ENCODE data around the gene SLC16A3.

The SLC16A3 gene

DNA sequence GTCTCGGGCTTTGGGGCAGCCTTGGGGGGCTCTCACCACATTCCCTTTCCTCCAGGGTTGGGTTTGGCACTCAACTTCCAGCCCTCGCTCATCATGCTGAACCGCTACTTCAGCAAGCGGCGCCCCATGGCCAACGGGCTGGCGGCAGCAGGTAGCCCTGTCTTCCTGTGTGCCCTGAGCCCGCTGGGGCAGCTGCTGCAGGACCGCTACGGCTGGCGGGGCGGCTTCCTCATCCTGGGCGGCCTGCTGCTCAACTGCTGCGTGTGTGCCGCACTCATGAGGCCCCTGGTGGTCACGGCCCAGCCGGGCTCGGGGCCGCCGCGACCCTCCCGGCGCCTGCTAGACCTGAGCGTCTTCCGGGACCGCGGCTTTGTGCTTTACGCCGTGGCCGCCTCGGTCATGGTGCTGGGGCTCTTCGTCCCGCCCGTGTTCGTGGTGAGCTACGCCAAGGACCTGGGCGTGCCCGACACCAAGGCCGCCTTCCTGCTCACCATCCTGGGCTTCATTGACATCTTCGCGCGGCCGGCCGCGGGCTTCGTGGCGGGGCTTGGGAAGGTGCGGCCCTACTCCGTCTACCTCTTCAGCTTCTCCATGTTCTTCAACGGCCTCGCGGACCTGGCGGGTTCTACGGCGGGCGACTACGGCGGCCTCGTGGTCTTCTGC lies 8.4 kb downstream of the SLC16A3 start:
- TF ChIP-seq ZFP30 (CRISPR knock-in tag; IDR thresholded peaks at IDR 0.05) (no peak), OSR1 (CRISPR knock-in tag; IDR thresholded peaks at IDR 0.05) (no peak), ISL1 (CRISPR knock-in tag; IDR thresholded peaks at IDR 0.05) (no peak), BACH2 (CRISPR knock-in tag; IDR thresholded peaks at IDR 0.05; ENCODE audit: borderline replicate concordance) (no peak), ARNTL (CRISPR knock-in tag; IDR thresholded peaks at IDR 0.05; ENCODE audit: borderline replicate concordance, low read depth) (no peak), CSDC2 (CRISPR knock-in tag; IDR thresholded peaks at IDR 0.05) (no peak), ZNF565 (CRISPR knock-in tag; conservative IDR thresholded peaks at IDR 0.05; ENCODE audit: low read depth) (no peak)
- TF ChIP-seq, protein P1, sequence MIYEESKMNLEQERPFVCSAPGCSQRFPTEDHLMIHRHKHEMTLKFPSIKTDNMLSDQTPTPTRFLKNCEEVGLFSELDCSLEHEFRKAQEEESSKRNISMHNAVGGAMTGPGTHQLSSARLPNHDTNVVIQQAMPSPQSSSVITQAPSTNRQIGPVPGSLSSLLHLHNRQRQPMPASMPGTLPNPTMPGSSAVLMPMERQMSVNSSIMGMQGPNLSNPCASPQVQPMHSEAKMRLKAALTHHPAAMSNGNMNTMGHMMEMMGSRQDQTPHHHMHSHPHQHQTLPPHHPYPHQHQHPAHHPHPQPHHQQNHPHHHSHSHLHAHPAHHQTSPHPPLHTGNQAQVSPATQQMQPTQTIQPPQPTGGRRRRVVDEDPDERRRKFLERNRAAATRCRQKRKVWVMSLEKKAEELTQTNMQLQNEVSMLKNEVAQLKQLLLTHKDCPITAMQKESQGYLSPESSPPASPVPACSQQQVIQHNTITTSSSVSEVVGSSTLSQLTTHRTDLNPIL (CRISPR knock-in tag; IDR thresholded peaks at IDR 0.05; ENCODE audit: low read depth), result no peak
- ATAC-seq, result no peak

DNA sequence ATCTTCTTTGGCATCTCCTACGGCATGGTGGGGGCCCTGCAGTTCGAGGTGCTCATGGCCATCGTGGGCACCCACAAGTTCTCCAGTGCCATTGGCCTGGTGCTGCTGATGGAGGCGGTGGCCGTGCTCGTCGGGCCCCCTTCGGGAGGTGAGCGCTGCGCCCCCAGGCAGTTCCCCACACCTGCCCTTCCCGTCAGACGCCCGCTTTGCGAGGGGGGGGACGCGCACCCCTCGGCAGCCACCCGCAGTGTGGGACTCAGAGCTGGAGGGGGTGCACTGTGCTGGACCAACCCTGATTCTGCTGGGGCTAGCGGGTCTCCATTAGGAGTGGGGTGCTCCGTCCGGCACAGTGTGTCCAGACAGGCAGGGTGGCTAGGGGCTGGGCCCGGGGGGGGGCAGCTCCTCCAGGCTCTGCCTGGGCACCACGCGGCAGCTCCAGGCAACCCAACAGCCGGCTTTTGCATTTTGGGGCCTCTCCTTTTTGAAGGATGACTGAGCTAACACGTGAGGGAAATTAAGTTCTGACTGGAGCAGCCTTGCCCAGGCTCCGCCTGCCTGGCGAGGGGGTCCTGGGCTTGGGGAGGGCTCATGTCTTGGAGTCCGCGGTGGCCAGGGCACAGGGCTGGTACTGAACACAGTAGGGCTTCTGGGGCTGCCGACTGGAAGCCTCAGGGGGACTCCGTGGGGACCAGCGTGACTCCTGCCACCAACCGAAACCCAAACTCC lies 9.1 kb downstream of the SLC16A3 start:
- TF ChIP-seq TCF4 (CRISPR knock-in tag; IDR thresholded peaks at IDR 0.05; ENCODE audit: borderline replicate concordance), result no peak
- TF ChIP-seq GLIS3 (CRISPR knock-in tag; IDR thresholded peaks at IDR 0.05), result no peak
- TF ChIP-seq ZFP3 (CRISPR knock-in tag; IDR thresholded peaks at IDR 0.05), result no peak
- TF ChIP-seq ARNTL (CRISPR knock-in tag; IDR thresholded peaks at IDR 0.05; ENCODE audit: borderline replicate concordance, low read depth), result no peak
- TF ChIP-seq BACH2 (CRISPR knock-in tag; IDR thresholded peaks at IDR 0.05; ENCODE audit: borderline replicate concordance), result no peak
- TF ChIP-seq ZNF70 (CRISPR knock-in tag; IDR thresholded peaks at IDR 0.05), result no peak
- no peak for TF ChIP-seq ZFP30 (CRISPR knock-in tag; IDR thresholded peaks at IDR 0.05)
- TF ChIP-seq TOX (CRISPR knock-in tag; IDR thresholded peaks at IDR 0.05; ENCODE audit: borderline replicate concordance), result no peak
- ATAC-seq, result no peak

DNA sequence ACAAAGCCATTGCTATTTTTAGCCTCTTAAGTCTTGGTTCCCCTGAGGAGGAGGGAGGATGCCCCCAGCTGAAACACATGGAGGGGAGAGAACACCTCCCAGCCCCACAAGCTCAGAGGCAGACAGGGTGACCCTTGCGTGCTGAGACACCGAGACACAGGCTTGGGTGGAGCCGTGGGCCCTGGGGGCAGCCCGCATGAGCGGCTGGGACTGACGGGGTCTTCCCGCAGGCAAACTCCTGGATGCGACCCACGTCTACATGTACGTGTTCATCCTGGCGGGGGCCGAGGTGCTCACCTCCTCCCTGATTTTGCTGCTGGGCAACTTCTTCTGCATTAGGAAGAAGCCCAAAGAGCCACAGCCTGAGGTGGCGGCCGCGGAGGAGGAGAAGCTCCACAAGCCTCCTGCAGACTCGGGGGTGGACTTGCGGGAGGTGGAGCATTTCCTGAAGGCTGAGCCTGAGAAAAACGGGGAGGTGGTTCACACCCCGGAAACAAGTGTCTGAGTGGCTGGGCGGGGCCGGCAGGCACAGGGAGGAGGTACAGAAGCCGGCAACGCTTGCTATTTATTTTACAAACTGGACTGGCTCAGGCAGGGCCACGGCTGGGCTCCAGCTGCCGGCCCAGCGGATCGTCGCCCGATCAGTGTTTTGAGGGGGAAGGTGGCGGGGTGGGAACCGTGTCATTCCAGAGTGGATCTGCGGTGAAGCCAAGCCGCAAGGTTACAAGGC lies 9.8 kb downstream of the SLC16A3 start:
- TF ChIP-seq TCF4 (CRISPR knock-in tag; IDR thresholded peaks at IDR 0.05; ENCODE audit: borderline replicate concordance) (no peak), OSR1 (CRISPR knock-in tag; IDR thresholded peaks at IDR 0.05) (no peak), PPARA (CRISPR knock-in tag; IDR thresholded peaks at IDR 0.05; ENCODE audit: borderline replicate concordance) (no peak), BACH2 (CRISPR knock-in tag; IDR thresholded peaks at IDR 0.05; ENCODE audit: borderline replicate concordance) (no peak), ESRRG (CRISPR knock-in tag; IDR thresholded peaks at IDR 0.05) (no peak), CSDC2 (CRISPR knock-in tag; IDR thresholded peaks at IDR 0.05) (no peak), ZNF8 (CRISPR knock-in tag; IDR thresholded peaks at IDR 0.05) (no peak), TOX (CRISPR knock-in tag; IDR thresholded peaks at IDR 0.05; ENCODE audit: borderline replicate concordance) (no peak), ZNF565 (CRISPR knock-in tag; conservative IDR thresholded peaks at IDR 0.05; ENCODE audit: low read depth) (no peak), ZFP3 (CRISPR knock-in tag; IDR thresholded peaks at IDR 0.05) (no peak)
- TF ChIP-seq, protein P2, sequence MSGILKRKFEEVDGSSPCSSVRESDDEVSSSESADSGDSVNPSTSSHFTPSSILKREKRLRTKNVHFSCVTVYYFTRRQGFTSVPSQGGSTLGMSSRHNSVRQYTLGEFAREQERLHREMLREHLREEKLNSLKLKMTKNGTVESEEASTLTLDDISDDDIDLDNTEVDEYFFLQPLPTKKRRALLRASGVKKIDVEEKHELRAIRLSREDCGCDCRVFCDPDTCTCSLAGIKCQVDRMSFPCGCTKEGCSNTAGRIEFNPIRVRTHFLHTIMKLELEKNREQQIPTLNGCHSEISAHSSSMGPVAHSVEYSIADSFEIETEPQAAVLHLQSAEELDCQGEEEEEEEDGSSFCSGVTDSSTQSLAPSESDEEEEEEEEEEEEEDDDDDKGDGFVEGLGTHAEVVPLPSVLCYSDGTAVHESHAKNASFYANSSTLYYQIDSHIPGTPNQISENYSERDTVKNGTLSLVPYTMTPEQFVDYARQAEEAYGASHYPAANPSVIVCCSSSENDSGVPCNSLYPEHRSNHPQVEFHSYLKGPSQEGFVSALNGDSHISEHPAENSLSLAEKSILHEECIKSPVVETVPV (CRISPR knock-in tag; IDR thresholded peaks at IDR 0.05), result no peak
- TF ChIP-seq, protein P1 (CRISPR knock-in tag; IDR thresholded peaks at IDR 0.05; ENCODE audit: low read depth), result no peak
- TF ChIP-seq, protein P3, sequence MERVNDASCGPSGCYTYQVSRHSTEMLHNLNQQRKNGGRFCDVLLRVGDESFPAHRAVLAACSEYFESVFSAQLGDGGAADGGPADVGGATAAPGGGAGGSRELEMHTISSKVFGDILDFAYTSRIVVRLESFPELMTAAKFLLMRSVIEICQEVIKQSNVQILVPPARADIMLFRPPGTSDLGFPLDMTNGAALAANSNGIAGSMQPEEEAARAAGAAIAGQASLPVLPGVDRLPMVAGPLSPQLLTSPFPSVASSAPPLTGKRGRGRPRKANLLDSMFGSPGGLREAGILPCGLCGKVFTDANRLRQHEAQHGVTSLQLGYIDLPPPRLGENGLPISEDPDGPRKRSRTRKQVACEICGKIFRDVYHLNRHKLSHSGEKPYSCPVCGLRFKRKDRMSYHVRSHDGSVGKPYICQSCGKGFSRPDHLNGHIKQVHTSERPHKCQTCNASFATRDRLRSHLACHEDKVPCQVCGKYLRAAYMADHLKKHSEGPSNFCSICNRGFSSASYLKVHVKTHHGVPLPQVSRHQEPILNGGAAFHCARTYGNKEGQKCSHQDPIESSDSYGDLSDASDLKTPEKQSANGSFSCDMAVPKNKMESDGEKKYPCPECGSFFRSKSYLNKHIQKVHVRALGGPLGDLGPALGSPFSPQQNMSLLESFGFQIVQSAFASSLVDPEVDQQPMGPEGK (CRISPR knock-in tag; IDR thresholded peaks at IDR 0.05; ENCODE audit: borderline replicate concordance), result no peak
- ATAC-seq, result no peak

DNA sequence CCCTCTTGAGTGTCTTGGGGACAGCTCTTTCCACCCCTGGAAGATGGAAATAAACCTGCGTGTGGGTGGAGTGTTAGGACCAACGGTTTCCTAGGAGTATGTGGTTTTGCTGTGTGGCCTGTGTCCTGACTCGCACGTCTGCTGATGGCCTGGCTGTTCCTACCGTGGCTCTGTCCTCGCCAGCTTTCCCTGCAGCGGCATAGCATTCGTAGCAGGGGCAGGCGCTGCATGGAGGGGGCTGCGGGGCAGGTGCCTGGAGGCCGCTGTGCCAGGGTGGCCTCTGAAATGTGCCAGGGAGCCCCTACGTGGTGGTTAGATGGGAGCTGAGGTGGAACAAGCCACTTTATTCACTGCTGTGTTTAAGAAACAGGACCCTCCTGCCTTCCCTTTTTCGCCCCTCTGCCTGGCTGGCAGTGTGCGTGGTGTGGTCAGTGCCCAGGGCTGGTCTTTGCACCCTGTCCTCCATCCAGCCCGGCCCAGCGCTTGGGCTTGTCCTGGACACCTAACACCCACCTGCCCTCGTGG lies 10.6 kb downstream of the SLC16A3 start:
- ATAC-seq, result no peak
- TF ChIP-seq ZNF8 (CRISPR knock-in tag; IDR thresholded peaks at IDR 0.05), result no peak
- TF ChIP-seq, protein P1 (CRISPR knock-in tag; IDR thresholded peaks at IDR 0.05; ENCODE audit: low read depth), result no peak
- no peak for TF ChIP-seq TCF4 (CRISPR knock-in tag; IDR thresholded peaks at IDR 0.05; ENCODE audit: borderline replicate concordance)
- no peak for TF ChIP-seq GLIS3 (CRISPR knock-in tag; IDR thresholded peaks at IDR 0.05)
- TF ChIP-seq, protein P4, sequence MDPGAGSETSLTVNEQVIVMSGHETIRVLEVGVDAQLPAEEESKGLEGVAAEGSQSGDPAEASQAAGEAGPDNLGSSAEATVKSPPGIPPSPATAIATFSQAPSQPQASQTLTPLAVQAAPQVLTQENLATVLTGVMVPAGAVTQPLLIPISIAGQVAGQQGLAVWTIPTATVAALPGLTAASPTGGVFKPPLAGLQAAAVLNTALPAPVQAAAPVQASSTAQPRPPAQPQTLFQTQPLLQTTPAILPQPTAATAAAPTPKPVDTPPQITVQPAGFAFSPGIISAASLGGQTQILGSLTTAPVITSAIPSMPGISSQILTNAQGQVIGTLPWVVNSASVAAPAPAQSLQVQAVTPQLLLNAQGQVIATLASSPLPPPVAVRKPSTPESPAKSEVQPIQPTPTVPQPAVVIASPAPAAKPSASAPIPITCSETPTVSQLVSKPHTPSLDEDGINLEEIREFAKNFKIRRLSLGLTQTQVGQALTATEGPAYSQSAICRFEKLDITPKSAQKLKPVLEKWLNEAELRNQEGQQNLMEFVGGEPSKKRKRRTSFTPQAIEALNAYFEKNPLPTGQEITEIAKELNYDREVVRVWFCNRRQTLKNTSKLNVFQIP (CRISPR knock-in tag; IDR thresholded peaks at IDR 0.05; ENCODE audit: borderline replicate concordance, low read depth), result no peak
- no peak for TF ChIP-seq ESRRG (CRISPR knock-in tag; IDR thresholded peaks at IDR 0.05)
- no peak for TF ChIP-seq RARB (CRISPR knock-in tag; IDR thresholded peaks at IDR 0.05)
